Measurements from ENCODE around the gene DPP6.

DPP6 gene

GRCh38 chr7:154864523-154864891, 812.3 kb downstream of the DPP6 start:
- Histone ChIP-seq H3K4me1 (ENCODE audit: control insufficient read depth, insufficient read depth, low read length) (no peaks in the 10 kb centered on the region), H3K9ac (ENCODE audit: low read length in 2 of 2) (no peak overlapping the region), H3K4me3 (ENCODE audit: low read length in 2 of 2) (no peak overlapping the region), H3K27me3 (ENCODE audit: control insufficient read depth in 1 of 2, insufficient read depth in 2 of 2, low read length in 2 of 2) (no peaks in the 10 kb centered on the region), H3K9me3 (ENCODE audit: control insufficient read depth in 2 of 2, low read length in 2 of 2) (no peaks in the 10 kb centered on the region), H3K27ac (ENCODE audit: low read length) (no peak overlapping the region), H3K36me3 (ENCODE audit: control insufficient read depth in 2 of 2, insufficient read depth in 2 of 2, low read length in 2 of 2) (no peaks in the 10 kb centered on the region)

- no peaks in the 10 kb centered on the region for H3K4me1 ChIP-seq (ENCODE audit: control insufficient read depth, insufficient read depth, low read length)
- no peak overlapping the region for H3K9ac ChIP-seq (ENCODE audit: low read length in 2 of 2)
- no peak overlapping the region for H3K27ac ChIP-seq (ENCODE audit: low read length)
These were observed 813.9 kb downstream of the DPP6 start for GRCh38 chr7:154865984-154866685.

GRCh38 chr7:154867068-154867467, 814.9 kb downstream of the DPP6 start:
- H3K9ac ChIP-seq (ENCODE audit: low read length in 2 of 2), result no peak overlapping the region
- H3K36me3 ChIP-seq (ENCODE audit: control insufficient read depth in 2 of 2, insufficient read depth in 2 of 2, low read length in 2 of 2), result no peaks in the 10 kb centered on the region
- H3K27ac ChIP-seq (ENCODE audit: low read length), result no peak overlapping the region
- H3K27me3 ChIP-seq (ENCODE audit: control insufficient read depth in 1 of 2, insufficient read depth in 2 of 2, low read length in 2 of 2), result no peaks in the 10 kb centered on the region
- no peaks in the 10 kb centered on the region for H3K9me3 ChIP-seq (ENCODE audit: control insufficient read depth in 2 of 2, low read length in 2 of 2)
- H3K4me3 ChIP-seq (ENCODE audit: low read length in 2 of 2), result no peak overlapping the region
- H3K4me1 ChIP-seq (ENCODE audit: control insufficient read depth, insufficient read depth, low read length), result no peaks in the 10 kb centered on the region

More at GRCh38 chr7:154865984-154866685, 813.9 kb downstream of the DPP6 start:
- Histone ChIP-seq H3K9me3 (ENCODE audit: control insufficient read depth in 2 of 2, low read length in 2 of 2) (no peaks in the 10 kb centered on the region), H3K27me3 (ENCODE audit: control insufficient read depth in 1 of 2, insufficient read depth in 2 of 2, low read length in 2 of 2) (no peaks in the 10 kb centered on the region), H3K36me3 (ENCODE audit: control insufficient read depth in 2 of 2, insufficient read depth in 2 of 2, low read length in 2 of 2) (no peaks in the 10 kb centered on the region), H3K4me3 (ENCODE audit: low read length in 2 of 2) (no peak overlapping the region)

- no peaks in the 10 kb centered on the region for H3K9me3 ChIP-seq (ENCODE audit: control insufficient read depth in 2 of 2, low read length in 2 of 2)
- H3K27ac ChIP-seq (ENCODE audit: low read length), result no peak overlapping the region
- H3K36me3 ChIP-seq (ENCODE audit: control insufficient read depth in 2 of 2, insufficient read depth in 2 of 2, low read length in 2 of 2), result no peaks in the 10 kb centered on the region
- H3K4me1 ChIP-seq (ENCODE audit: control insufficient read depth, insufficient read depth, low read length), result no peaks in the 10 kb centered on the region
- H3K27me3 ChIP-seq (ENCODE audit: control insufficient read depth in 1 of 2, insufficient read depth in 2 of 2, low read length in 2 of 2), result no peaks in the 10 kb centered on the region
- H3K9ac ChIP-seq (ENCODE audit: low read length in 2 of 2), result no peak overlapping the region
- H3K4me3 ChIP-seq (ENCODE audit: low read length in 2 of 2), result no peak overlapping the region
These were observed 816.7 kb downstream of the DPP6 start for GRCh38 chr7:154868921-154869320.

GRCh38 chr7:154869436-154869835, 817.2 kb downstream of the DPP6 start:
- Histone ChIP-seq H3K4me1 (ENCODE audit: control insufficient read depth, insufficient read depth, low read length) (no peaks in the 10 kb centered on the region), H3K27ac (ENCODE audit: low read length) (no peak overlapping the region), H3K4me3 (ENCODE audit: low read length in 2 of 2) (no peak overlapping the region), H3K27me3 (ENCODE audit: control insufficient read depth in 1 of 2, insufficient read depth in 2 of 2, low read length in 2 of 2) (no peaks in the 10 kb centered on the region), H3K36me3 (ENCODE audit: control insufficient read depth in 2 of 2, insufficient read depth in 2 of 2, low read length in 2 of 2) (no peaks in the 10 kb centered on the region), H3K9ac (ENCODE audit: low read length in 2 of 2) (no peak overlapping the region), H3K9me3 (ENCODE audit: control insufficient read depth in 2 of 2, low read length in 2 of 2) (no peaks in the 10 kb centered on the region)

- Histone ChIP-seq H3K4me3 (ENCODE audit: low read length in 2 of 2) (no peak overlapping the region), H3K9ac (ENCODE audit: low read length in 2 of 2) (no peak overlapping the region), H3K27me3 (ENCODE audit: control insufficient read depth in 1 of 2, insufficient read depth in 2 of 2, low read length in 2 of 2) (no peaks in the 10 kb centered on the region)
These were observed 819.3 kb downstream of the DPP6 start for GRCh38 chr7:154871507-154871906.

GRCh38 chr7:154871928-154872750, 819.9 kb downstream of the DPP6 start:
- H3K4me3 ChIP-seq (ENCODE audit: low read length in 2 of 2), result no peak overlapping the region
- no peaks in the 10 kb centered on the region for H3K9me3 ChIP-seq (ENCODE audit: control insufficient read depth in 2 of 2, low read length in 2 of 2)
- no peaks in the 10 kb centered on the region for H3K4me1 ChIP-seq (ENCODE audit: control insufficient read depth, insufficient read depth, low read length)
- H3K27ac ChIP-seq (ENCODE audit: low read length), result no peak overlapping the region
- no peak overlapping the region for H3K9ac ChIP-seq (ENCODE audit: low read length in 2 of 2)
- H3K27me3 ChIP-seq (ENCODE audit: control insufficient read depth in 1 of 2, insufficient read depth in 2 of 2, low read length in 2 of 2), result no peaks in the 10 kb centered on the region
- no peaks in the 10 kb centered on the region for H3K36me3 ChIP-seq (ENCODE audit: control insufficient read depth in 2 of 2, insufficient read depth in 2 of 2, low read length in 2 of 2)

More at GRCh38 chr7:154871507-154871906, 819.3 kb downstream of the DPP6 start:
- Histone ChIP-seq H3K9me3 (ENCODE audit: control insufficient read depth in 2 of 2, low read length in 2 of 2) (no peaks in the 10 kb centered on the region), H3K27ac (ENCODE audit: low read length) (no peak overlapping the region), H3K36me3 (ENCODE audit: control insufficient read depth in 2 of 2, insufficient read depth in 2 of 2, low read length in 2 of 2) (no peaks in the 10 kb centered on the region), H3K4me1 (ENCODE audit: control insufficient read depth, insufficient read depth, low read length) (no peaks in the 10 kb centered on the region)

GRCh38 chr7:154872811-154873499, 820.8 kb downstream of the DPP6 start:
- no peaks in the 10 kb centered on the region for H3K27me3 ChIP-seq (ENCODE audit: control insufficient read depth in 1 of 2, insufficient read depth in 2 of 2, low read length in 2 of 2)
- H3K4me1 ChIP-seq (ENCODE audit: control insufficient read depth, insufficient read depth, low read length), result no peaks in the 10 kb centered on the region
- no peak overlapping the region for H3K4me3 ChIP-seq (ENCODE audit: low read length in 2 of 2)
- H3K27ac ChIP-seq (ENCODE audit: low read length), result no peak overlapping the region
- H3K9me3 ChIP-seq (ENCODE audit: control insufficient read depth in 2 of 2, low read length in 2 of 2), result no peaks in the 10 kb centered on the region
- H3K9ac ChIP-seq (ENCODE audit: low read length in 2 of 2), result no peak overlapping the region
- no peaks in the 10 kb centered on the region for H3K36me3 ChIP-seq (ENCODE audit: control insufficient read depth in 2 of 2, insufficient read depth in 2 of 2, low read length in 2 of 2)

- Histone ChIP-seq H3K9ac (ENCODE audit: low read length in 2 of 2) (no peak overlapping the region), H3K27ac (ENCODE audit: low read length) (no peak overlapping the region), H3K36me3 (ENCODE audit: control insufficient read depth in 2 of 2, insufficient read depth in 2 of 2, low read length in 2 of 2) (no peaks in the 10 kb centered on the region), H3K4me1 (ENCODE audit: control insufficient read depth, insufficient read depth, low read length) (no peaks in the 10 kb centered on the region), H3K9me3 (ENCODE audit: control insufficient read depth in 2 of 2, low read length in 2 of 2) (no peaks in the 10 kb centered on the region), H3K4me3 (ENCODE audit: low read length in 2 of 2) (no peak overlapping the region), H3K27me3 (ENCODE audit: control insufficient read depth in 1 of 2, insufficient read depth in 2 of 2, low read length in 2 of 2) (no peaks in the 10 kb centered on the region)
These were observed 821.4 kb downstream of the DPP6 start for GRCh38 chr7:154873500-154874121.

- no peaks in the 10 kb centered on the region for H3K36me3 ChIP-seq (ENCODE audit: control insufficient read depth in 2 of 2, insufficient read depth in 2 of 2, low read length in 2 of 2)
- H3K4me3 ChIP-seq (ENCODE audit: low read length in 2 of 2), result no peak overlapping the region
- no peaks in the 10 kb centered on the region for H3K4me1 ChIP-seq (ENCODE audit: control insufficient read depth, insufficient read depth, low read length)
- no peak overlapping the region for H3K27ac ChIP-seq (ENCODE audit: low read length)
- H3K27me3 ChIP-seq (ENCODE audit: control insufficient read depth in 1 of 2, insufficient read depth in 2 of 2, low read length in 2 of 2), result no peaks in the 10 kb centered on the region
- H3K9ac ChIP-seq (ENCODE audit: low read length in 2 of 2), result no peak overlapping the region
- no peaks in the 10 kb centered on the region for H3K9me3 ChIP-seq (ENCODE audit: control insufficient read depth in 2 of 2, low read length in 2 of 2)
These were observed 822.4 kb downstream of the DPP6 start for GRCh38 chr7:154874409-154875113.
